Measurements from ENCODE around the gene CAST.

DNA sequence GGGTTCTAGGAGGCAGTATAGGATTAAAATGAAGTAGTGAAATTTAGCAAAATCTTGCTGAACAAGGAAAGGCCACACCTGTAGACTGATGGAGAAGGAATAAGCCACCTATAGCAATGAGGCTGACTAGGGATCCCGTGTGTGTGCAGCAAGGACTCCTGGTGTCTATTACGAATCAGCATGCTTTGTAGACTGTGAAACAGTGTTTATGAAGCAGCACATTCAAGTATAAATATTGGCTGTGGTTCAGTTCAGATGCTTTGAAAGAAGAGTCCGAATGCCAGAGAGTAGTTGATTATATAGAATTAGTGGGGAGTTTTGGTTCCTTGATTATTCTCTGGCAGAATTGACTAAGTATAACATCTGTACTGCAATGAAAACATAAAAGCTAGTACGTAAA is 41.8 kb downstream of the CAST start:
- TF ChIP-seq TAF1 (IDR thresholded peaks at IDR 0.05; ENCODE audit: borderline replicate concordance, low read depth, low read length) (no peak), POLR2A (IDR thresholded peaks at IDR 0.05; ENCODE audit: low read depth, low read length) (no peak), POLR2AphosphoS5 (IDR thresholded peaks at IDR 0.05; ENCODE audit: low read depth, low read length) (no peak)
